Measurements from ENCODE around the gene PTPRA. TPM values are rescaled to one million over a fixed set of nuclear protein-coding genes. Genes with fewer than 3 reads are reported as not detected.
A peak's percentile ranks its signal among the peaks of the same experiment; 100 is the strongest.

The PTPRA gene
- total and polyA plus RNA-seq, 2 of the 13 experiments (the other 11 are each of a cell fraction or from before 2014, with no cell fraction given), result 47.2 to 127 TPM

GRCh38 chr20:2840967-2841531, 32.2 kb upstream of the PTPRA start (continued):
- no peak for TF ChIP-seq ZNF589 (CRISPR knock-in tag; conservative IDR thresholded peaks at IDR 0.05)
- peak; percentile 24; the same call in 1 of the 2 replicates for TF ChIP-seq FOXJ3 (CRISPR knock-in tag; IDR thresholded peaks at IDR 0.05; ENCODE audit: borderline replicate concordance)
- 0 out of 2 replicates have a peak, but pooled peaks have one; percentile 14 for TF ChIP-seq ZNF616 (CRISPR knock-in tag; IDR thresholded peaks at IDR 0.05; ENCODE audit: low read depth)
- TF ChIP-seq KMT2A (CRISPR knock-in tag; IDR thresholded peaks at IDR 0.05), result 0 out of 2 replicates have a peak, but pooled peaks have one; percentile 15
- TF ChIP-seq GATAD2A (CRISPR knock-in tag; IDR thresholded peaks at IDR 0.05), result peak; percentile 24; the same call in 1 of the 2 replicates
- no peak for TF ChIP-seq ZNF557 (CRISPR knock-in tag; IDR thresholded peaks at IDR 0.05)
- TF ChIP-seq STAG1 (CRISPR knock-in tag; IDR thresholded peaks at IDR 0.05), result peak; percentile 6; the same call in 1 of the 2 replicates
- TF ChIP-seq ZNF629 (CRISPR knock-in tag; conservative IDR thresholded peaks at IDR 0.05), result peak; percentile 50; the same call in 1 of the 2 replicates
- TF ChIP-seq SRY (CRISPR knock-in tag; IDR thresholded peaks at IDR 0.05), result no peak
- TF ChIP-seq ZBTB37 (CRISPR knock-in tag; IDR thresholded peaks at IDR 0.05), result peak; percentile 75; the same call in 1 of the 2 replicates
- TF ChIP-seq FOXP1 (IDR thresholded peaks at IDR 0.05), result no peak
- 0 out of 2 replicates have a peak, but pooled peaks have one; percentile 4 for TF ChIP-seq FOXP1 (CRISPR knock-in tag; IDR thresholded peaks at IDR 0.05)
- no peak for TF ChIP-seq ZC3H4 (CRISPR knock-in tag; IDR thresholded peaks at IDR 0.05; ENCODE audit: borderline replicate concordance)
- TF ChIP-seq HBP1 (CRISPR knock-in tag; IDR thresholded peaks at IDR 0.05; ENCODE audit: low read depth), result no peak; the same call in none of the 2 replicates
- peak; percentile 1 for TF ChIP-seq ZEB1 (IDR thresholded peaks at IDR 0.05; ENCODE audit: insufficient replicate concordance, low read depth)
- peak; percentile 37; the same call in 1 of the 2 replicates for TF ChIP-seq POGK (CRISPR knock-in tag; conservative IDR thresholded peaks at IDR 0.05)
- TF ChIP-seq MED1 (CRISPR knock-in tag; IDR thresholded peaks at IDR 0.05), result peak; percentile 43; the same call in 1 of the 2 replicates
- TF ChIP-seq PRDM10 (CRISPR knock-in tag; IDR thresholded peaks at IDR 0.05; ENCODE audit: low read depth), result no peak
- 0 out of 2 replicates have a peak, but pooled peaks have one; percentile 55 for TF ChIP-seq ZNF232 (CRISPR knock-in tag; IDR thresholded peaks at IDR 0.05; ENCODE audit: borderline replicate concordance)
- peak; percentile 64; the same call in 1 of the 2 replicates for TF ChIP-seq ZNF335 (CRISPR knock-in tag; IDR thresholded peaks at IDR 0.05)
